Trophoblast cell (in vitro differentiated cells and primary cell): ENCODE measurements around the gene NDC1.
"Not testable (repeated sequence)": the region's sequence is repeated elsewhere in the genome, so short reads cannot be mapped to it uniquely, and the experiment has no call there.

Experiments
- DNase-seq, 2 donors: peaks; one replicate each; pipeline ENCODE4 v3.0.0-alpha.2; 2016
- H2AFZ ChIP-seq: 2 replicates; pipeline ENCODE4 v1.6.1; 2013; ENCODE audit warnings: low read length, moderate library complexity, mild to moderate bottlenecking; ENCODE audit not compliant: insufficient read depth, poor library complexity
- H2AK5ac ChIP-seq: 2 replicates; pipeline ENCODE4 v1.6.1; 2013; ENCODE audit warnings: mild to moderate bottlenecking, low read length
- H2BK120ac ChIP-seq: 2 replicates; pipeline ENCODE4 v1.6.1; 2013; ENCODE audit warnings: low read length, mild to moderate bottlenecking, moderate library complexity; ENCODE audit not compliant: insufficient read depth, poor library complexity
- H2BK12ac ChIP-seq: 2 replicates; pipeline ENCODE4 v1.6.1; 2013; ENCODE audit warnings: mild to moderate bottlenecking, low read length, moderate library complexity
- H2BK5ac ChIP-seq: 2 replicates; pipeline ENCODE4 v1.6.1; 2013; ENCODE audit warnings: low read length, low read depth, moderate library complexity, mild to moderate bottlenecking; ENCODE audit not compliant: poor library complexity
- H3K14ac ChIP-seq: 2 replicates; pipeline ENCODE4 v1.6.1; 2013; ENCODE audit warnings: mild to moderate bottlenecking, low read length
- H3K18ac ChIP-seq: 2 replicates; pipeline ENCODE4 v1.6.1; 2013; ENCODE audit warnings: mild to moderate bottlenecking, low read length
- H3K23ac ChIP-seq: 2 replicates; pipeline ENCODE4 v1.6.1; 2013; ENCODE audit warnings: low read length
- H3K27ac ChIP-seq: 2 replicates; pipeline ENCODE4 v1.5.1; 2013; ENCODE audit warnings: low read depth, mild to moderate bottlenecking, inconsistent platforms, low read length, moderate library complexity
- H3K27me3 ChIP-seq: 2 replicates; pipeline ENCODE4 v1.6.1; 2013; ENCODE audit warnings: inconsistent platforms, mild to moderate bottlenecking, low read length, moderate library complexity; ENCODE audit not compliant: insufficient read depth
- H3K36me3 ChIP-seq, 2 experiments: 1 replicate in 1 of 2; 2 replicates in 1 of 2; pipeline ENCODE4 v1.6.1; 2013; ENCODE audit warnings: low read length in 2 of 2, mild to moderate bottlenecking in 2 of 2, moderate library complexity in 1 of 2; ENCODE audit not compliant: insufficient read depth in 2 of 2, control insufficient read depth in 1 of 2
- H3K4ac ChIP-seq: 2 replicates; pipeline ENCODE4 v1.6.1; 2013; ENCODE audit warnings: low read depth, mild to moderate bottlenecking, low read length, moderate library complexity
- H3K4me1 ChIP-seq, 2 experiments: 1 replicate in 1 of 2; 2 replicates in 1 of 2; pipeline ENCODE4 v1.6.1; 2013; ENCODE audit warnings: low read length in 2 of 2, mild to moderate bottlenecking in 2 of 2, moderate library complexity in 1 of 2; ENCODE audit not compliant: insufficient read depth in 2 of 2, control insufficient read depth in 1 of 2
- H3K4me2 ChIP-seq: 2 replicates; pipeline ENCODE4 v1.6.1; 2013; ENCODE audit warnings: inconsistent platforms, mild to moderate bottlenecking, low read length, moderate library complexity
- H3K4me3 ChIP-seq: 2 replicates; pipeline ENCODE4 v1.5.1; 2013; ENCODE audit warnings: mild to moderate bottlenecking, low read depth, low read length, inconsistent platforms
- H3K79me1 ChIP-seq: one replicate; pipeline ENCODE4 v1.6.1; 2013; ENCODE audit warnings: low read length
- H3K79me2 ChIP-seq: 2 replicates; pipeline ENCODE4 v1.6.1; 2013; ENCODE audit warnings: low read length, mild to moderate bottlenecking; ENCODE audit not compliant: control insufficient read depth, insufficient read depth, poor library complexity
- H3K9ac ChIP-seq: 2 replicates; pipeline ENCODE4 v1.6.1; 2013; ENCODE audit warnings: mild to moderate bottlenecking, low read length
- H3K9me3 ChIP-seq: 2 replicates; pipeline ENCODE4 v1.6.1; 2013; ENCODE audit warnings: low read depth, mild to moderate bottlenecking, control low read depth, inconsistent platforms, low read length; ENCODE audit not compliant: insufficient read depth
- H4K12ac ChIP-seq: 2 replicates; pipeline ENCODE4 v1.6.1; 2013; ENCODE audit warnings: low read depth, mild to moderate bottlenecking, low read length, moderate library complexity
- H4K8ac ChIP-seq: 2 replicates; pipeline ENCODE4 v1.6.1; 2013; ENCODE audit warnings: low read depth, mild to moderate bottlenecking, low read length, moderate library complexity
- H4K91ac ChIP-seq: one replicate; pipeline ENCODE4 v1.6.1; 2013; ENCODE audit warnings: low read depth, mild to moderate bottlenecking, low read length, moderate library complexity
- WGBS: extraction: QIAGEN DNeasy Blood & Tissue Kit; methylation state at CpG from one replicate; pipeline ENCODE4 v1.1.7; 2013; ENCODE audit warnings: missing lambda C conversion rate; ENCODE audit not compliant: insufficient read length, insufficient coverage; ENCODE audit errors: extremely low coverage; 5-methylcytosine and 5-hydroxymethylcytosine counted together

Gene NDC1

DNA sequence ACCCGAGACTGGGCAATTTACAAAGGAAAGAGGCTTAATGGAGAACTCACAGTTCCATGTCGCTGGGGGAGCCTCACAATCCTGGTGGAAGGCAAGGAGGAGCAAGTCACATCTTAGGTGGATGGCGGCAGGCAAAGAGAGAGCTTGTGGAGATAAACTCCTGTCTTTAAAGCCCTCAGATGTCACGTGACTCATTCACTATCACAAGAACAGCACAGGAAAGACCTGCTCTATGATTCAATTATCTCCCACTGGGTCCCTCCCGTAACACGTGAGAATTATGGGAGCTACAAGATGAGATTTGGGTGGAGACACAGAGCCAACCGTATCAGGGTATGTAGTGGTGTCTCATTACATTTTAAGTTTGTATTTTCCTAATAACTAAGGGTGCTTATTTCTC lies 77.6 kb downstream of the NDC1 start:
- H2AK5ac ChIP-seq, H4K8ac ChIP-seq, H3K4me2 ChIP-seq, H3K79me2 ChIP-seq, H3K9me3 ChIP-seq, H3K4me1 ChIP-seq, H3K9ac ChIP-seq, H3K79me1 ChIP-seq, H3K4ac ChIP-seq, H3K4me3 ChIP-seq, H3K27ac ChIP-seq, H4K12ac ChIP-seq, H3K36me3 ChIP-seq, H3K14ac ChIP-seq, H3K23ac ChIP-seq, H3K18ac ChIP-seq, H2BK120ac ChIP-seq, DNase-seq, H2BK5ac ChIP-seq, H4K91ac ChIP-seq, H2AFZ ChIP-seq, H2BK12ac ChIP-seq, H3K27me3 ChIP-seq: not testable (repeated sequence)
- WGBS, result no CpG with 5 or more reads among the region's 7 CpGs

DNA sequence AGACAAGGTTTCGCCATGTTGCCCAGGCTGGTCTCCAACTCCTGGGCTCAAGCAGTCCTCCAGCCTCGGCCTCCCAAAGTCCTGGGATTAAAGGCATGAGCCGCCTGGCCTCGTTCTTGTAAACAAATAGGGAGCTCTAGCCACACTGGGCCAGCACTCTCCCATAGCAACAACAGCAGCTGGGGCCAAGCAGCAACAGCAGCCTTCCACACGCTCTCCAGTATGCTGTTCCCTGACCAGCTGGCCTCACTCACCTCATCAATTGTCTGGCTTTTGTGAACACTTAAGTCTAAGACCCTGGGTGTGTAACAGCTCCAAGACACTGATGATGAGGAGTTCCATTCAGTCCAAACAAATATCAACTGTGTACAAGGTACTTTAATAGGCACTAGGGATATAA lies 82.2 kb downstream of the NDC1 start:
- Histone ChIP-seq H2BK120ac (no peak overlapping the region), H2BK12ac (no peak overlapping the region), H4K91ac (no peak overlapping the region), H3K23ac (no peak overlapping the region), H2AFZ (no peak overlapping the region), H3K14ac (no peak overlapping the region), H3K9ac (no peak overlapping the region), H3K27ac (no peak overlapping the region), H2AK5ac (no peak overlapping the region), H3K4ac (no peak overlapping the region), H4K8ac (no peak overlapping the region), H3K4me2 (no peak overlapping the region), H3K18ac (no peak overlapping the region), H3K36me3 (no peaks in the 10 kb centered on the region), H3K4me3 (no peak overlapping the region), H3K27me3 (no peaks in the 10 kb centered on the region), H3K79me2 (no peaks in the 10 kb centered on the region), H2BK5ac (no peak overlapping the region), H3K9me3 (no peaks in the 10 kb centered on the region), H3K4me1 (no peaks in the 10 kb centered on the region), H4K12ac (no peak overlapping the region), H3K79me1 (no peaks in the 10 kb centered on the region)
- no peak for DNase-seq
- WGBS, result no CpG with 5 or more reads among the region's 5 CpGs

DNA sequence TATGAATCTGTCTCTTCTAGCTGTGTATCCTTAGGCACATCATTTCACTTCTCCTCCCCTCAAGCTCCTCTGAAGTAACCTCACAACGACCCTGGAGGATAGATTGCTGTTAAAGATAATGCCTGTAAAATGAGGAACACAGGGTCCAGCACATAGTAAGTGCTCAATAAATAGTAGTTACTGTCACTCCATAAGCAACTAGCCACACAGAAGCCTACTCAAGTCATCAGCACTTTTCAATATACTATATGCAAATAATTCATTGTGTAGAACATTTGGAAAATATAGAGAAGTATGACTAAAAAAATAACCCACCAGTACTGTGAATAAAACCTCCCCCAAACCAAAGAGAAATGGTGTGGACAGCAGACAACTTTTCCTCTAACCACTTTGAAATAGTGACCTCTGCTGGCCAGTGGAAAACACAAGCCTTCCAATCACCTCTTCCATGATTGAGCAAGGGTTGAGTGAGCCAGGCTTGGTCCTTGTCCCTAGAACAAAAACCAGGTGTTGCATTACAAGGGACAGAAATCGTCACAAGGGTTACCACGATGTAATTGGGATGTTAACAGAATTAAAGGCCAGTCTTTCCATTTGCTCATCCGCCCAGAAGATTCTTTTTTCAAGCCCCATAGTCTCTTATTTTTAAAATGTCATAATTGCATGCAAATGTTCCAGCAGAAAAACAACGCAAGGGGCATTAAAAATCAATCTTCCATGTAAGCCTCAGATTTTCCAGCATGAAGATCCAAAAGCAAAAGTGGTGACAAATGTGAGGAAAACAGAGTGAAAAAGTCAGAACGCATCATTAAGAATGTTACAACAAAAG lies 83.4 kb downstream of the NDC1 start:
- Histone ChIP-seq H2BK120ac (no peak overlapping the region), H3K79me2 (no peaks in the 10 kb centered on the region), H3K4me3 (no peak overlapping the region), H3K9me3 (no peaks in the 10 kb centered on the region), H3K4me1 (no peaks in the 10 kb centered on the region), H3K27me3 (no peaks in the 10 kb centered on the region), H3K4ac (no peak overlapping the region), H3K18ac (no peak overlapping the region), H4K12ac (no peak overlapping the region), H2AK5ac (no peak overlapping the region), H3K79me1 (no peaks in the 10 kb centered on the region), H3K4me2 (no peak overlapping the region), H3K27ac (no peak overlapping the region), H4K8ac (no peak overlapping the region), H3K36me3 (no peaks in the 10 kb centered on the region), H2BK12ac (no peak overlapping the region), H4K91ac (no peak overlapping the region), H3K23ac (no peak overlapping the region), H3K14ac (no peak overlapping the region), H3K9ac (no peak overlapping the region), H2BK5ac (no peak overlapping the region), H2AFZ (no peak overlapping the region)
- WGBS, result no CpG with 5 or more reads among the region's 6 CpGs
- peak in 1 of 2 donors; percentile 64 for DNase-seq

DNA sequence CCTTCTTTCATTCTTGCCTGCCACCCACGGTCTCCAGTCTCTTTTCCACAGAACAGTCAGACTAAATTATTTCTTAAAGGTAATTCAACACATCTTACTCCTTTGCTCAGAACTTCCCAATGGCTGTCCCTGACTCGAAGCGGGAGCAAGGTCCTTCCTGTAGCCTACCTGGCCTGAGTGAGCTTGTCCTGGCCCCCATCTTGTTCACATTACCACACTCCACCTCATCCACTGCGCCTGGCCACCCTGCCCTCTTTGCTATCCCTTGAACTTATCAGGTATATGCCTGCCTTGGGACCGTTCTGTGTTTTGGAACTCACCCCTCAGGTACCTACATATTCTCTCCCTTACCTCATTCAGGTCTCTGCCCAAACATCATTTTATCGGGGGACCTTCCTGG lies 85.8 kb downstream of the NDC1 start:
- no peak overlapping the region for H4K8ac ChIP-seq
- H3K79me2 ChIP-seq, result no peaks in the 10 kb centered on the region
- H3K18ac ChIP-seq, result no peak overlapping the region
- no peaks in the 10 kb centered on the region for H3K79me1 ChIP-seq
- H3K27ac ChIP-seq, result no peak overlapping the region
- no peak overlapping the region for H2BK120ac ChIP-seq
- no peak overlapping the region for H2AK5ac ChIP-seq
- H3K4ac ChIP-seq, result no peak overlapping the region
- H3K4me3 ChIP-seq, result no peak overlapping the region
- H4K12ac ChIP-seq, result no peak overlapping the region
- H3K9me3 ChIP-seq, result no peaks in the 10 kb centered on the region
- WGBS, result no CpG with 5 or more reads among the region's 6 CpGs
- no peaks in the 10 kb centered on the region for H3K27me3 ChIP-seq
- no peaks in the 10 kb centered on the region for H3K36me3 ChIP-seq
- H3K4me2 ChIP-seq, result no peak overlapping the region
- no peak overlapping the region for H3K9ac ChIP-seq
- no peaks in the 10 kb centered on the region for H3K4me1 ChIP-seq
- no peak overlapping the region for H2BK5ac ChIP-seq
- H3K14ac ChIP-seq, result no peak overlapping the region
- no peak overlapping the region for H2BK12ac ChIP-seq
- no peak overlapping the region for H2AFZ ChIP-seq
- no peak for DNase-seq
- no peak overlapping the region for H3K23ac ChIP-seq
- H4K91ac ChIP-seq, result no peak overlapping the region
